Prostate gland (tissue), 2 donors: ENCODE measurements around the gene CEP20.

Experiments
- POLR2A ChIP-seq: fragments of 450-650 bp; IDR thresholded peaks from one replicate; pipeline ENCODE4 v1.6.1; 2016; ENCODE audit warnings: antibody characterized with exemption, mild to moderate bottlenecking
- POLR2AphosphoS5 ChIP-seq: sonication (generic); formaldehyde crosslinking; IDR thresholded peaks from one replicate; pipeline ENCODE4 v1.6.1; 2017; ENCODE audit warnings: antibody characterized with exemption
- TF ChIP-seq, protein P1 (sequence below), 4 experiments: fragments of 200-600 bp in 2 of 4; fragments of 450-650 bp in 2 of 4; sonication (generic) in 2 of 4; IDR thresholded peaks; 1 replicate in 3 of 4; 2 replicates in 1 of 4; pipeline ENCODE4 v1.5.1; 2016 to 2019; ENCODE audit warnings: antibody characterized with exemption in 4 of 4, mild to moderate bottlenecking in 2 of 4, moderate library complexity in 2 of 4

- TF ChIP-seq, protein P1, sequence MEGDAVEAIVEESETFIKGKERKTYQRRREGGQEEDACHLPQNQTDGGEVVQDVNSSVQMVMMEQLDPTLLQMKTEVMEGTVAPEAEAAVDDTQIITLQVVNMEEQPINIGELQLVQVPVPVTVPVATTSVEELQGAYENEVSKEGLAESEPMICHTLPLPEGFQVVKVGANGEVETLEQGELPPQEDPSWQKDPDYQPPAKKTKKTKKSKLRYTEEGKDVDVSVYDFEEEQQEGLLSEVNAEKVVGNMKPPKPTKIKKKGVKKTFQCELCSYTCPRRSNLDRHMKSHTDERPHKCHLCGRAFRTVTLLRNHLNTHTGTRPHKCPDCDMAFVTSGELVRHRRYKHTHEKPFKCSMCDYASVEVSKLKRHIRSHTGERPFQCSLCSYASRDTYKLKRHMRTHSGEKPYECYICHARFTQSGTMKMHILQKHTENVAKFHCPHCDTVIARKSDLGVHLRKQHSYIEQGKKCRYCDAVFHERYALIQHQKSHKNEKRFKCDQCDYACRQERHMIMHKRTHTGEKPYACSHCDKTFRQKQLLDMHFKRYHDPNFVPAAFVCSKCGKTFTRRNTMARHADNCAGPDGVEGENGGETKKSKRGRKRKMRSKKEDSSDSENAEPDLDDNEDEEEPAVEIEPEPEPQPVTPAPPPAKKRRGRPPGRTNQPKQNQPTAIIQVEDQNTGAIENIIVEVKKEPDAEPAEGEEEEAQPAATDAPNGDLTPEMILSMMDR (IDR thresholded peaks at IDR 0.05) = no peak
- TF ChIP-seq POLR2A (no peak), POLR2AphosphoS5 (no peak)
Observed at GRCh38 chr16:15924996-15925395, 36.6 kb upstream of the CEP20 start.
